ENCODE measurements around the gene RERE.

Gene RERE

GRCh38 chr1:8817412-8818324, at the start of gene RERE:
TSS of gene RERE (minus strand) at chr1:8817640.
- peak within 1 kb of the TSS; percentile 81 for H3K4me3 ChIP-seq (ENCODE audit: low read depth, low read length)
- peak; percentile 7 for TF ChIP-seq CTCF (IDR thresholded peaks at IDR 0.05; ENCODE audit: insufficient read depth, low read length, missing control alignments)
- ChIA-PET CTCF (no interaction called here), POLR2A (interaction anchor here (0.6 to 1.6 kb wide), 7 partner anchors 8 to 117 kb away, joined by 3 to 7 read pairs (median 3); partner anchors contain the start of gene ENO1)
- peak; percentile 49 for DNase-seq (ENCODE audit: low read depth, low spot score)

- H3K4me3 ChIP-seq (ENCODE audit: low read depth, low read length), result no peak overlapping the region
- ChIA-PET POLR2A (interaction anchor here (5.7 kb wide), 1 partner anchor 11 kb away, joined by 26 read pairs; the partner anchor contains the start of gene ENO1), CTCF (interaction anchor here (0.7 to 10.1 kb wide), 6 partner anchors 8 to 138 kb away, joined by 3 to 131 read pairs (median 5); no protein-coding TSS in a partner anchor)
- no peak for TF ChIP-seq CTCF (IDR thresholded peaks at IDR 0.05; ENCODE audit: insufficient read depth, low read length, missing control alignments)
- no peak for DNase-seq (ENCODE audit: low read depth, low spot score)
Observed at GRCh38 chr1:8866792-8867415, 49.5 kb upstream of the RERE start.

- no peak for TF ChIP-seq CTCF (IDR thresholded peaks at IDR 0.05; ENCODE audit: insufficient read depth, low read length, missing control alignments)
- no peak for DNase-seq (ENCODE audit: low read depth, low spot score)
- POLR2A ChIA-PET, result interaction anchor here (0.7 to 5.7 kb wide), 4 partner anchors 7 to 172 kb away, joined by 3 to 26 read pairs (median 4); partner anchors contain the start of gene ENO1
- H3K4me3 ChIP-seq (ENCODE audit: low read depth, low read length), result no peak overlapping the region
- CTCF ChIA-PET, result interaction anchor here (0.7 to 10.1 kb wide), 4 partner anchors 9 to 139 kb away, joined by 3 to 131 read pairs (median 5); no protein-coding TSS in a partner anchor
Observed at GRCh38 chr1:8866173-8866791, 48.8 kb upstream of the RERE start.

DNA sequence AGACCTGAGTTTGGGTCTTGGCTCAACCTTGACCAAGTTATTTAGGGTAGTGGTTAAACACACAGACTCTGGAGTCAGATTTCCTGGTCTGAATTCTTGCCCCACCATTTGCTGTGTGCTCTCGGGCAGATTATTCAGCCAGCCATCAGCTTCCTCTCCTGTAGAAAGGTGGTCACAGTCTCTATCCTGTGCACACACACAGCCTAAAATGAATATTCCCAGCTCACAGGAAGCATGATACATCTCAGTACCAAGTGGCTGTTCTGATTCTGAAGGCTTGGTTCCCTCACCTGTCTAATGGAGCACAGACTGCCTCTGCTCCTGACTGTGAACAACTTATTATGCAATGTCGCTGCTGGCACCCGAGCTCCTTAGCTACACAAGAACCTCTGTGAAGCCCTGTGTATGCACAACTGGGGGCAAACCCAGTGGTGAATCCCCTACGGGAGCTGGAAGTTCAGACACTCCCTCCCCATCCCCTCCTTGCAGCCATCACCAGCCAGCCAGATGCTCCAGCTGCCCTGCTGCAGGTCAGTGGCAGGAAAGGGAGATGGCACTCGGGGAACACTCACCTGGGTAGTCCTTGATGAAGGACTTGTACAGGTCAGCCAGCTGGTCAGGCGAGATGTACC, 47.4 kb upstream of the RERE start:
- TF ChIP-seq CTCF (IDR thresholded peaks at IDR 0.05; ENCODE audit: insufficient read depth, low read length, missing control alignments), result no peak
- no peak overlapping the region for H3K4me3 ChIP-seq (ENCODE audit: low read depth, low read length)
- ChIA-PET CTCF (interaction anchor here (0.9 to 10.1 kb wide), 5 partner anchors 8 to 237 kb away, joined by 3 to 131 read pairs (median 3); no protein-coding TSS in a partner anchor), POLR2A (interaction anchor here (0.5 to 5.7 kb wide), 3 partner anchors 9 to 250 kb away, joined by 3 to 26 read pairs (median 4); partner anchors contain the start of gene ENO1)
- no peak for DNase-seq (ENCODE audit: low read depth, low spot score)

- ChIA-PET CTCF (interaction anchor here (0.9 to 10.1 kb wide), 4 partner anchors 9 to 238 kb away, joined by 3 to 131 read pairs (median 38); no protein-coding TSS in a partner anchor), POLR2A (interaction anchor here (0.9 to 5.7 kb wide), 2 partner anchors 10 to 14 kb away, joined by 5 to 26 read pairs; partner anchors contain the start of gene ENO1)
- no peak overlapping the region for H3K4me3 ChIP-seq (ENCODE audit: low read depth, low read length)
- no peak for DNase-seq (ENCODE audit: low read depth, low spot score)
- no peak for TF ChIP-seq CTCF (IDR thresholded peaks at IDR 0.05; ENCODE audit: insufficient read depth, low read length, missing control alignments)
Observed at GRCh38 chr1:8863794-8864233, 46.4 kb upstream of the RERE start.

Measured in AG04449 (cell line).